ENCODE measurements around the gene ANO10. TPM values are rescaled to one million over a fixed set of nuclear protein-coding genes. Genes with fewer than 3 reads are reported as not detected.

ANO10 gene
- total RNA-seq, 1 donor from 2014 or later, result 25.1 TPM

DNA sequence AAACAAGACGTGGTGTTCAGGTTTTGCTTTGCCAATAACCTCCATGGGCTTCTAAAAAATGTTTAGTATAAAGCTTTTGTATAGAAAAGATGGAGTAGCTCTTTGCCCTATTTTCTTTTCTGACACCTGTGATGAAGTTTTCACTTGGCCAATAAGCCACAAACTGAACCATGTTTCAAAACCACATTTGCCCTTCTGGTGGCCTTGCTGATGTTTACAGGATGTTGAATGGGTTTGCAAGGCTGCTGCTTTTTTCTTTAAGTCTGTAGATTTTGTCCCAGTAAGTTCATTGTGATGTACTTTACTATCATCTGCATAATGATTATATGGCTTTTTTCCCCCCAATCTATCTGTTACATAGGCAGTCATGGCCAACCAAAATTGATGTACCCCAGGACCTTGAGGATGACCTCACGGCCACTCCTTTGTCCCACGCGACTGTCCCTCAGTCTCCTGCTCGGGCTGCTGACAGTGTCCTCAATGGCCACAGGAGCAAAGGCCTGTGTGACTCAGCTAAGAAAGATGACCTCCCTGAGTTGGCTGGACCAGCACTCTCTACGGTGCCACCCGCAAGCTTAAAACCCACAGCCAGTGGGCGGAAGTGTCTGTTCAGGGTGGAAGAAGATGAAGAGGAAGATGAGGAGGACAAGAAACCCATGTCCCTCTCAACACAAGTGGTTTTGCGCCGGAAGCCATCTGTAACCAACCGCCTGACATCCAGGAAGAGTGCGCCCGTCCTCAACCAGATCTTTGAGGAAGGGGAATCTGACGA is 274.6 kb downstream of the ANO10 start:
- DNase-seq, result no peak

DNA sequence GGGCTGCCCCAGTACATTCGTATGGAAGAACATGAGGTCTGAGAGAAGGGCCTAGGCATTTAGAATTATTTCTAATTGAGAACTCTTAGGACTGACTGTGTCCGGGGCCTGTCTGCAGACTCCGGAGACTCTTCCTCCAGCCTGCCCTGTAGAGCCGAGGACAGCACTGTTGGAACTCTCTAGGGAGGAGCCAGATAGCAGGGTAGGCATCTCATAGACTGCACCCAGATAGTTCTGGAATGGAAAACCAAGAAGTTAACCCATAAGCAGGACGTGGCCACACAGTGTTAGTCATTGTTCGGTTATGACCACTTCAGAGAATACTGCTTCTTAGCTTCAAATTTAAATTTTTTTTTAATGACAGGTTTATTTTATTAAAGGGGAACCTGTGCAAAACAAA is 275.9 kb downstream of the ANO10 start:
- no peak for DNase-seq

DNA sequence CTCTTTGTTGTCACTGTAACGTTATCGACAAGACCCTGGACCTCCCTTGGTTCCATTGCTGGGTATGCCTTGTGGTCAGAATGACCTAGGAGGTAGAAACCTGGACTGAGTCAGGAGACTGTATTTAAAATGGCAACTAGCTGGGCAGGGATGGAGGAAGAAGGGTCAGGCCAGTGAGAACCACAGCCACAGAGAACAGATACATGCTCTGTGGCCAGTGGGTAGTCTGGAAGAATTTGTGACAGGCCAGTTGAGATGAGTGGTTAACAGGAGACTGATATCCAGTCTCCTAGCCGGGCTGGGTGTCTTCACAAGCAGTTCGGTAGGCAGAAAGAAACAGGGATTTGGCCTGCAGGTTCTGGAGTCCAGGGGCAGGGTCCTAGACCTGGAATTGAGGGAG is 276.6 kb downstream of the ANO10 start:
- no peak for DNase-seq

DNA sequence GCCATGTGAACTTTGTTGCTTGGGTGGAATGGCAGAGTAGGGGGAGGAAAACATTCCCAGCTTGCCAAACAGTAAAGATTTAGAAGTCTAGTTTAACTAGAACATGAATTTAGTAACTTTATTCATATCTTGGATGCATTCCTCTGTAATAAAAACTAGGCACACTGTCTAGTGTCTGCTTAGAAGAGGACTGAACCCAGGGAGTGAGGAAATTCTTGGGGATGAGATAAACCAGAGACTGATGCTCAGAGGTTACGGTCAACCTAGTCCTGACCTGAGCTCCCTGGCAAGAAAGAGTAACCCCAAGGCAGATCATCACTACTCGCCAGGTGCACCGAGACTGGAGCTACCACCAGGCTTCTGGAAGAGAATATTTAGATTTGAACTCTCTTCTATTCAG is 277.3 kb downstream of the ANO10 start:
- DNase-seq, result no peak

DNA sequence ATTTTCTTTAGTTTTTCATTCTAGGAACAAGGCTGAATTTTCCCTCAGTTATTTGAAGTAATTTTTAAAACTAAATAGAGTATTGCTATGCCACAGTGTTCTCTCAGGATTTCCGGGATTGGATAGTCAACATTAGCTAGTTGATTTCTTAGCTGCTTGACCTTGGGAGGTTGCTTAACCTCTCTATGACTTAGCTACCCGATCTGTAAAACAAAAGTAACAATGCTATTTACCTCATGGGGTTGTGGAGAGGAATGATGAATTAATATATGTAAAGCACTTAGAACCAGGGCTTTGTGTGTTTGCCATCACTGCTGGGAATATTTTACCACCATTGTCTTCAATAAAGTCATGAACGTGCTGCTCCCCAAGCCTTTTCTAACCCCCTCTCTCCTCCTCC is 278.0 kb downstream of the ANO10 start:
- no peak for DNase-seq

DNA sequence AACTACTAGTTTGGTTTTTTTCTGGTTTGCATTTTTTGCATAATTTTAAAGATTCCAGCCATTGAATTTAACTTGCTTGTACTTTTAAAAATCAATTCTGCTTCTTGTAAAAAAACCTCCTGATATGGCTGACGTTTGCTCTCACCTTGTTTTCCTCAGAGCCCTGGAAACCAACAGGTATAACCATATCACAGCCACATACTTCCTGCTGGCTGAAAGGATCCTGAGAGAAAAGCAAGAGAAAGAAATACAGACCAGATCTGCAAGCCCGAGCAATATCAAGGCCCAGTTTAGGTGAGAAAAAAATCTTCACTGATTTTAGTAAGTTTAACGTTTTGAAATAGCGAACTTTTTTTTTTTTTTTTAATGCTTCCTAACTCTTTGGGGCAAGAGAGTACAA is 278.6 kb downstream of the ANO10 start:
- DNase-seq, result no peak

DNA sequence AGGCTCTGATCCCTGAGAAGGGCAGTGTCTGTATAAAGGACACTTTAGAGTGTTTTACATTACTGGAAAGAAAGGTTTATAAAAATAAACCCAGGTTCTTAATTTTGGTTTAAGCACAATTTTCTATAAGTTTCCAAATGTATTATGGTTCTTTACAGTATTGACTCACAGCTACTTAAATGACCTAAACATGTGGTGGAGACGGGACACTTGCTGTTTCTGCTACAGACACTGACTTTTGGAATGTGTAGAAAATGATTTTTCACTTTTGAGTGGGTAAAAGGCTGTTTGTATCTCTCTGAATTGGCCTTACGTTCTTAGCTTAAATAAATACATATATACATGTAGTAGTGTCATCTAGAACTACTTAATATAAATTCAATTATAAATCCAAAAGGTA is 280.0 kb downstream of the ANO10 start:
- no peak for DNase-seq

DNA sequence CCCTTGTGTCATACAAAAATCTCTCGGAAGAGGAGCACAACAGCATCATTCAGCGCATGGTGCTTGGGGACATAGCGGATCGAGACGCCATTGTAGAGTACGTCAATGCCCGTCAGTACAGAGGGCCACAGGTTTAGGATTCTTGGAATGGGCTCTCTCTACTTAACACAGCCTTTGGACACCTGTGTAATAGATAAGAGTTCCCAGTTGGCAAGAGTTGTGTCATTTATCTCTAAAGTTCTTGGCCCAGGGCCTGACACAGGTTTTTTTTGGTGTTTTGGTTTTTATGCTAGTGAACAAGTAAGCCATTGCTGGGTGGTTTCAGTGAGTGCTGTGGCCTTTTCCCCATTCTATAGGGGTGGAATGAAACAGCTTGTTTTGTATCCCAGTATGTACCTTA is 281.4 kb downstream of the ANO10 start:
- no peak for DNase-seq

DNA sequence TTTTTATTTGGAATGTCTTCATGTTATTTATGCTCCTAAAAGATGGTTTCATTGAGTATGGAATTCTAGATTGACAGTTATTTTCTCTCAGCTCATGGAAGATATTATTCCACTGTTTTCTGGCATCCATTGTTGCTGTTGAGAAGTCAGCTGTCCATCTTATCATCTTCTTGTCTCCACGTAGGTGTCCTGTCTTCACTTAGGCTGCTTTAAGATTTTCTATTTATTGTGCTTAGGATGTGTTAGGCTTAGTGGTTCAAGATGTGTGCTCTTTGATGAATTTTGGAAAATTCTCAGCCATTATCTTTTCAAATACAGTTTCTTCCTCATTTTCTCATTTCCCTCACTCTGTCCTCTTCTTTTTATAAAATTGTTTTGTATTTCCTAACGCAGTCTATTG is 283.5 kb downstream of the ANO10 start:
- DNase-seq, result no peak

DNA sequence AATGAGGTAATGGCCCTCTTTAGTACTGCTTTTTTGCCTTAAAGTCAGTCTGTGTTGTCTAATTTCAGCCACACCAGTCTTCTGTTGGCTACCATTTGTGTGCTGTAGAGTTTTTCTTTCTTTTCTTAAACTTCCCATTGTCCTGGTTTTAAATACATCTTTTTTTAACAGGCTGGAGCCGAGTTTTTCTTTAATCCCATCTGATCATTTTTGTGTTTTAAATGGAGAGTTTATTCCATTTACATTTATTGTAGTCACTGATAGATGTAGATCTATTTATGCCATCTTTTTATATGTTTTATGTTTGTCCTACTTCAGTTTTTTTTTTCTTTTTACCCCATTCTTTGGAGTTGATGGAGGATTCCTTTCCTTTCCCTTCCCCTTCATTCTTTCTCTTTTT is 286.0 kb downstream of the ANO10 start:
- no peak for DNase-seq

DNA sequence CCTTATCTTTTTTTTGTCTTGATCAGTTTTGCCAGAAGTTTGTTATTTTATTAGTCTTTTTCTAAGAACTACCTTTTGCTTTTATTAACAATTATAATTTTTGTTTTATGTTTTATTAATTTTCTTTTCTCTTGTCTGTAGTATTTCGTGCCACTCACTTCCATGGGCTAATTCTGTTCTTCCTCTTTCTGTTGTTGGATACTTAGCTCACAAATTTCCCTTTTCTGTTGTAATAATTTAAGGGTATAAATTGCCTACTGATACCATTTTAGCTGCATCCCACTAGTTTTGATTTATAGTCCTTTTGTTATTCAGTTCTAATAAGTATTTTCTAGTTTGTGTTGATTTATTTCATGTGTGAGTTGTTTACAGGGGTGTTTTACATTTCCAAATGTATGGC is 286.8 kb downstream of the ANO10 start:
- no peak for DNase-seq

DNA sequence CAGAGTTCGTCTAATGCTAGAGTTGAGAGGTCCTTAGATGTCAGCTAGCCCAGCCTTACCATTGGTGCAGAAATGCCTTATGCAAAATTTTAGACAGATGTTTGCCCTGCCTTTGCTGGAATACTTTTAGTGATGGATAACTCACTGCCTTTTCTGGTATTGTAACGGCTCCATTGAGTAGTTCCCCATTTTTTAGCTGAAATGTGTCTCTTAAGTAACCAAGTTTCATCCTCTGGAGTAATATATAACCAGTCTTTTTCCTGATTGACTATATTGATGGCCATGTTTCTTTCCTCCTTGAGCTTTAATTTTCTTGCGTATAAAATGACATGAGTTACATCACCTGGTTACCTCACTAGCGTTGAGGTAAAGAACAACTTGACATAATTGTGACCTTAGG is 290.4 kb downstream of the ANO10 start:
- no peak for DNase-seq

DNA sequence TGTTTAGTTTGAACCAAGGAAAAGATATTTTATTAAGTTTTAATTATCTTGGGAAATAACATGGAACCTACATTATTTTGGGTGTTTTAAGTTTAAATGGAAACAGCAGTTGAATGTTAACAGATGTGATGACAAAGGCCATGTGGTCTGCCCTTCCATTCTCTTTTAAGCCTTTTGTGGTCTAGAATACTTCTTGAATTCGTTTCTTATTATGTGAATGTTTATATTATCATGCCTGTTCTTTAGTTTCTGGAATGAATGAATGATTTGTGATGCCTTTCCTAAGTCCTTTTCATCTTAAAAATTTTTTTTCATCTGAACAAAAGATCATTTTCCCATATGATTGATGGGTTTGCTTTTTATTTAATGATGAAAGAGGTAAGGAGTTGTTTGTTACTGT is 290.8 kb downstream of the ANO10 start:
- peak; percentile 32 for DNase-seq

DNA sequence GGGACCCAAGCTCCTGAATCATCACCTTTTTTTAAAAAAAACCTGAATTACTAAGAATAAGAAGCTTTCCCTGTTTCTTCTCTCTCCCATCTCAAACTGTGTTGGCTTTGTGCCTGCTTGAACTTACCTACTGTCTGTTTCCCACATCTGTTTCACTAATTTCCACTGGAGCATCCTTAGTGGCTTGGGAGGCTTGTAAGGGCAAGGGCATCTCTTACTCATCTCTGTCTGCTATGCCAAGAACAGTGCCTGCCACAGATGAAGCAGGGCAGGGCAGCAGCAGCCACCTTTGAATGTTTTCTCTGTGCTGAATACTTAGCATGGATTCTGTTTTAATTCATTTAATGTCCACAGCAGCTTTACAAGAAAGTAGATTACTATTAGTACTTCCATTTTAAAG is 293.2 kb downstream of the ANO10 start:
- DNase-seq, result no peak

DNA sequence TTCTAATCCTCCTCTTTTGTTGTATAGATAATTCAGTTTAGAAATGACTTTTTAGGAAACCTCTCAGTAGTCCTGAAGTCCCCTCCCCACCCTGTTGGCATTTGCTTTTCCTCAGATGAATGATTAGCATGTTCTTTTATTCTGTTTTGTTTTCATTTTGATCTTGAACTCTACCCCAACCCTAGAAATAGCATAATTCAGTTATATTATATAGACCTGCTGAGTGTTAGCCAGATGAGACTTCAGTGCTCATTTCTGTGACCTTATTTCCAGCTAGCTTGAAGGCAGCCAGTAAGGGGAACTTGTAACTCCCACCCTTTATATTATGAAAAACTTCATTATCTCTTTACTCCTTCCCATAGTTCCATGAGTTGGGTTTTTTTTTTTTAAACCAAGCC is 294.2 kb downstream of the ANO10 start:
- DNase-seq, result no peak

DNA sequence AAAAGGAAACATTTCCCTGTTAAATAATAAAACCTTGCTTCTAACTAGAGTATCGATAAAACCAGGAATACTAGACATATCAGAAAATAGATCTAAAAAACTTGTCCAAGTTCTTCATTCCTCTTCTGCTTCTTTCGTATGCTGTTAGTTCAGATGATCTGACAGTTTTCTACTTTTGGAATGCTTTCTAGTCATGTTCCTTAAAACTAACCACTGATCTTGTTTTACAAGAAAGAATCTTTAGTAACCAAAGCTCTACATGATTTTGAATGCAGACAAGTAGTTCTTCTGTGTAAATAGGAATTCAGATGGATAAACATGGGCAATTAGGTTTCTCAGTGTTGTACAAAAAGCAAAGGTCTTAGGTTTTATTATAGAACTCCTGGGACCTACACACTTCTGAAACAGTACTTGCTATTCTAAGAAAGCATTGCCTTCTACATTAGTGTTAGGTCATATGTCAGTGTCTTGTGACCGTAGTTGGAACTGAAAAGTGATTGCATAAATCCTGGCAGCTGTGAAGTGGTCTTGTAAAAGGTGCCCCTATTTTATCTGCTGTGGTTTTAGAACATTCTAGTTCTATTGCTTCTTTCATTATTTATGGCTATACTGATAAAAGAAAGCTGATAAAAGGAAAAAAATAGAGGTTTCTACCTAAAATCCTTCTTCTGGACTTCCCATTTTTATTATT is 294.8 kb downstream of the ANO10 start:
- DNase-seq, result no peak

DNA sequence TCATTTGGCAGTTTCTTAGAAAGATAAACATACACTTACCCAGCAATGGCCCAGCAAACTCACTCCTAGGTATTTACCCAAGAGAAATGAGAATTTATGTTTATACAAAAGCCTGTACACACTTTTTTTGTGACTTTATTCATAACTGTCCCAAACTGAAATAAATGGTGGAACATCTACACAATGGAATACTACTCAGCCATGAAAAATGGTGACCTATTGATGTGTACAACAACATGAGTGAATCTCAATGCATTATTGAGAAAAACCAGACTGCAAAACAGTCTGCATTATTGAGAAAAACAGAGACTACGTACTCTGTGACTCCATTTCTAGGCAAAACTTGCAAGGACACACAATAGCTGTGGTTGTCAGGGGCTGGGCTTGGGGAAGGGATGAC is 298.3 kb downstream of the ANO10 start:
- no peak for DNase-seq

DNA sequence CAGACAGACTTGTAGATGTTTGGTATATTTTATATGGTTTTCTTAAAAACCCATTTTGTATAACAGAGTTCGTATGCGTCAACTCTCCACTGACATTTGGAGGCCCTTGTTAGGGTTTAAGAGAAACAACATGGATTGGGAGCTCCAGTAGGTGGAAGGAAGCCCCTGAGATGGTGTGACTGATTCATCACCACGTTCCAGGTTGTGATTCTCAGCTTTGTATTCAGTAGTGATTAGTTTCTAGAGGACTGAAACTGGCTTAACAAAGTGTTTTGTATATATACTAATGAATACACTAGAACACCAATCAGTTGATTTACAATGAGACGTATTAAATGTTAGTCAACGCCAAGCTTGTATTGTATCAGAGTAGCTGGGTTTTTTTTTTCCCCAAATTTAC is 301.5 kb downstream of the ANO10 start:
- no peak for DNase-seq

DNA sequence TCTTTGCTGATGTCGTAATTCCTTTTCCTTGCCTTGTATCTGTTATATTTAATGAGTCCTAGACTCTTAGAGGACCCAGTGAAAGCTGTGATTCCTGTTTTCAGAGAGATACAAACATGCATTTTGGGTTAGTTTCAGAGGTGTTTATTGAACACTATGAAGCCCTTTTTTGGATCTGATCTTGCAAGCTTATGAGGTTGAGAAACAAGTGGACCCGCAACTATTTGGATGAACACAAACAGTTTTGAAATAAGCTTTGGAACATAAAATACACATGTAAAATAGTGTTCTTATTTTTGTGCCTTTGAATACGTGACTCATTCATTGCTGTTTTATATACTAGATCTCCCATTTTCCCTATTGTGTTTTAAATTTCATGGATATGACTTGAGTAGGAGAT is 302.0 kb downstream of the ANO10 start:
- no peak for DNase-seq

DNA sequence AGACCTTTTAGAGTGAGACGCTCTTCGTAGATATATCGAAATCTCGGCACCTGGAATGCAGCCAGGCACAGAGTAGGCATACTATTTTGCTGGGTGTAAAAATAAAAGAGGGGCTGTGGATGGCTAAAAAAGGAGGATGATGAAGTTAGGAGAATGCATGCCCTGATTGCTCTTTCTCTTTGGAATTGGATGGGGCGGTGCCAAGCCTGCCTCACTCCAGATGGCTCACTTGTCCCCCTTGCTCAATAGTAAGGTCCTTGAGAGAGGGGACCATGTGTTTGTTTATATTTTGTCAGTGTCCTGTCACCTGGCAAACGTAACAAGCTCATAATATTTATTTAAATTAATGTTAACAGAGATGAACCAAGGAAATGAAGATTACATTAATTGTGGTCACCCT is 302.4 kb downstream of the ANO10 start:
- DNase-seq, result no peak

DNA sequence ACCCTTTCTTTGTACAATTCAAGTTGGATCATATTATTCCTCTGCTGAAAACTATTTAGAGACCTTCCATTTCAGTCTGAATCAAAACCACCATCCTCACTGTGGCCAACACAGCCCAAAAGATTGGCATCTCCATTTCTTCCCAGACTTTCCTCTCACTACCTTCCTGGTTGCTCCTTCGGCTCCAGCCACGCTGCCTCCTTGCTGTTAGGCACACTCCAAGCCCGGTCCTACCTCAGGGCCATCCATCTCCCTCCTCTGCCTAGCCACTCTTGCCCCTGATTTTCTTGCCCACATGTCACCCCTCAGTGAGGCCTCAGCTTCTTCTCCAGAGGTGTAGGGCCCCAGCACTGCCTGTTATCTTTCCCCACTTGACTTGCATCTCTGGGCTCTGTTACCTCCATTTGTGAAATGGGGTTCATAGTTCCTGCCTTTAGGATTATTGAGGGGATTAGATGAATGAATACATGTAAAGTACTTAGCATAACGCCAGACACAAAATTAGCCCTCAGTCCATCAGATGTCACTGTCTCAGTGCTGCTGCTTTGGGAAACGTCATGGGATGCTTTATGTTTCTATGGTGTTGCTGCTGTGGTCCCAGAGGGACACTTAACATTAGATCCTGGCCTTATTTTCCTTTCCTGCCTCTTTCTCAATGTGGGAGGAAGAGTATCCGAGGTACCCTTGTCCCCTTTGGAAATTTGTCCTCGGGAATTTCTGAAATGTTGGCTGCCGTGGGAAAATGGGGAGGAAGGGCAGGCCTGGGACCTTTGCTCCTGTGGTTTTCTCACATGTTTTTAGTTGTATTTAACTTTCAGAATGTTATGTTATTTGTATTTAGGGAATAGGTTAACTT is 304.1 kb downstream of the ANO10 start:
- no peak for DNase-seq

DNA sequence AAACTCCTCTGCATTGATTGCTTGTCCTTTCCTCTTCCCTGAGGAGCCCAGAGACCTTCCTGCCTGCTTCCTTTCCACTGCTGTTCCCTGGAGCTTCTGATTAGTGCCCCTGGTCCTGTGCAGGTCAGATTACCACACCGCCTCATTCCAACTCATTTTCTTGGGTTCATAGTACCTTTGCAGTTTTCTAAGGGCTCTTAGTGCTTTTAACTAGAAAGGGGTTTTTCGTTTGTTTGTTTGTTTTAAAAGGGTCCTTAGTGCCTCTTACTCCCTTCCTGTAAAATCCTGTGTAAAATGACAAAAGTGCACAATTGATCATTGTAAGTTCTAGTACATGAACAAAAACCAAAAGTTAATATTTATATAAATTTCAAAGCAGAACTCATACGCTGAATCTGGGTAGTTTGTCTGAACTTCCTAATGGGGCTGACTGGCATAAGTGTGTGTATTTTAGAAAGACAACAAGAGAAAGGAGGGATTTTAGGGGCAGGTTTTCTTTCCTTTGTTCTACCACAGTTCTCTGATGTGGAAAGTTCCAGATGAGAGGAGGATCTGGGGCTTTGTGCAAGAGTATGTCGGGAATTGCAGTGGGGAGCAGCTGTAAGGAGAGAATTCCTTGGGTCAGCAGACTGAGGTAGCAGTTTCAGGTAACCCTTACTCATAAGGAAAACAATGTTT is 304.9 kb downstream of the ANO10 start:
- no peak for DNase-seq

Measured in skin of body (tissue), 2 donors.